ENCODE measurements around the gene CRAT.
A peak's percentile ranks its signal among the peaks of the same experiment; 100 is the strongest.

Gene CRAT

DNA sequence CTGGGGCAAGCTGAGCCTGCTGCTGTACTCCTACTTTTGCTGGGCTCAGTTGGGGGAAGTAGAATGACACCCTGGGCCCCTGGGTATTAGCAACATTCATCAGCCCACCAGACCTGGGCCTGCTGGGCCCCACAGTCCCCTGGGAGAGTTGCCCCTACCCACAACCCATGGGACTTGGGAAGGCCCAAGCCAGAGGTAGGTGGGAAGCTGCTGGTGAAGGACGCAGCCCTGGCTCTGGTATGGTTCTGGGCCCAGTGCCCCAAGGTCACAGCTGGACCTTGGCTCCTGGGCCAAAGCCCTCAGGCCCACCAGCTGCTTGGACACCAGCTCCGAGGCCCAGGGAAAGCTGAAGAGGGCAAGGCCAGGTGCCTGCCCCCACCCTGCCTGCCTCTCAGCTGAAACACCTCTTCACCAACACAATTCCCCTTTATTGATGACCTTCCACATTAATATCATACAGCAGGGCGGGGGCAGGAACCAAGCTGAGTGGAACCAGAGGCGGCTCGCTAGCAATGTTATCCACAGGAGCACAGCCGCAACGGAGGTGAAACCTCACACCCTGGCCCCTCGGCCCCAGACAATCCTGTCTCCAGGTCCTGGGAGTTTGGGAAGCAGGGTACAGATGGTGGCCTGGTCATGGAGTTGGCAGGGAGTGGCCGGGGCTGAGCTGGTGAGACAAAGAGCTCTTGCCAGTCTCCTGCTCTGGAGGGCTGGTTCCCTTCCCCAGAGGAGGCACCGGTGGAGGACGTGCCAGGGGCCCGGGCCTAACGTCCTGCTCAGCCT, 16.0 kb downstream of the CRAT start:
- TF ChIP-seq, protein P1, sequence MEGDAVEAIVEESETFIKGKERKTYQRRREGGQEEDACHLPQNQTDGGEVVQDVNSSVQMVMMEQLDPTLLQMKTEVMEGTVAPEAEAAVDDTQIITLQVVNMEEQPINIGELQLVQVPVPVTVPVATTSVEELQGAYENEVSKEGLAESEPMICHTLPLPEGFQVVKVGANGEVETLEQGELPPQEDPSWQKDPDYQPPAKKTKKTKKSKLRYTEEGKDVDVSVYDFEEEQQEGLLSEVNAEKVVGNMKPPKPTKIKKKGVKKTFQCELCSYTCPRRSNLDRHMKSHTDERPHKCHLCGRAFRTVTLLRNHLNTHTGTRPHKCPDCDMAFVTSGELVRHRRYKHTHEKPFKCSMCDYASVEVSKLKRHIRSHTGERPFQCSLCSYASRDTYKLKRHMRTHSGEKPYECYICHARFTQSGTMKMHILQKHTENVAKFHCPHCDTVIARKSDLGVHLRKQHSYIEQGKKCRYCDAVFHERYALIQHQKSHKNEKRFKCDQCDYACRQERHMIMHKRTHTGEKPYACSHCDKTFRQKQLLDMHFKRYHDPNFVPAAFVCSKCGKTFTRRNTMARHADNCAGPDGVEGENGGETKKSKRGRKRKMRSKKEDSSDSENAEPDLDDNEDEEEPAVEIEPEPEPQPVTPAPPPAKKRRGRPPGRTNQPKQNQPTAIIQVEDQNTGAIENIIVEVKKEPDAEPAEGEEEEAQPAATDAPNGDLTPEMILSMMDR (IDR thresholded peaks at IDR 0.05; ENCODE audit: low read depth, low read length) = no peak
- no peak for DNase-seq (ENCODE audit: extremely low read depth, low read depth)

GRCh38 chr9:129093602-129094386, 16.8 kb downstream of the CRAT start:
- TF ChIP-seq, protein P1 (IDR thresholded peaks at IDR 0.05; ENCODE audit: low read depth, low read length) = no peak
- DNase-seq (ENCODE audit: extremely low read depth, low read depth) = no peak

- DNase-seq (ENCODE audit: extremely low read depth, low read depth) = no peak
- TF ChIP-seq, protein P1 (IDR thresholded peaks at IDR 0.05; ENCODE audit: low read depth, low read length) = no peak
Measured at GRCh38 chr9:129089246-129089645, 21.3 kb downstream of the CRAT start.

GRCh38 chr9:129084087-129084486, 26.5 kb downstream of the CRAT start:
- TF ChIP-seq, protein P1 (IDR thresholded peaks at IDR 0.05; ENCODE audit: low read depth, low read length) = no peak
- DNase-seq (ENCODE audit: extremely low read depth, low read depth) = no peak

GRCh38 chr9:129081388-129081904, 29.1 kb downstream of the CRAT start:
- TF ChIP-seq, protein P1 (IDR thresholded peaks at IDR 0.05; ENCODE audit: low read depth, low read length) = no peak
- no peak for DNase-seq (ENCODE audit: extremely low read depth, low read depth)

DNA sequence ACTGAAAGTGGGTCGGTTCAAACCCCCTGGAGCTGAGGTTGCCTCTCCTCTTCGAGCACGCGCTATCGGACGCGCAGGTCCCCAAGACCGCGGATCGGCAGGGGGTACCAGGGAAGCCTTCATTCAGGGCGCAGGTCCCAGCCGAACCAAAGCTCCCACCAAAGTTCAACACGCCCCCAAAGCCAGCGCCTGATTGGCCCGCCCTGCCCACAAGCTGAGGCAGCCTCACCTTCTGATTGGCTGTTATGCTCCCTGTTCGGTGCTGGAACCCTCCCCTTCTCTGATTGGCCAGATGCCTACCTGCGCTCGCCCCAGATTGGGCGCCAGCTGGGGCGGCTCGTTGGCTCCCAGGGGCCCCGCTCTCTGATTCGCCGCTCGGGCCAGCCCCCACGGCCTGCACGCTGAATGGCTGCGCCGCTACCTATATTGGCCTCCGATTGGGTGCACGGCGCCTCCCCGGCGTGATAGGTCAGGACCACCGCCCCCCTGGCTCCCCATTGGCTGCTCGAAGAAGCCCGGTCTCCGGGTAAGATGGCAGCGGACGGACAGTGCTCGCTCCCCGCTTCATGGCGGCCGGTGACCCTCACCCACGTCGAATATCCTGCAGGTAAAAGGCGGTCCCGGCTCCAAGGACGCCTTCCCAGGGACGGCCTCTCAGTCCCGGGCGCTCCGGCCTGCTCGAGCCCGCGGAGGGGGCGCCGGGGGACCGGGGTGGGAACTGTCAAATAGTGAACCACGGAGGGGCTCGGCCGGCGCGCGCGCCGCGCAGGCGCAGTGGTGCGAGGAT, 29.8 kb downstream of the CRAT start, which contains the start of gene DOLPP1:
DOLPP1 (plus strand) TSS at position 511 of the 787 bp plus-strand sequence; CDS start at position 532, 21 bp downstream.
- TF ChIP-seq, protein P1 (IDR thresholded peaks at IDR 0.05; ENCODE audit: low read depth, low read length) = no peak
- peak; percentile 99 for DNase-seq (ENCODE audit: extremely low read depth, low read depth)

Data from AG09319 (cell line).